Fibroblast of lung (primary cell): ENCODE measurements around the gene TESMIN.

Source experiments
- EZH2 ChIP-seq: IDR thresholded peaks from 2 replicates; pipeline ENCODE4 v1.5.1; 2012; ENCODE audit warnings: low read length, control low read depth, mild to moderate bottlenecking; ENCODE audit errors: missing control alignments
- TF ChIP-seq, protein P1 (sequence below), 2 donors: IDR thresholded peaks in 1 of 2; conservative IDR thresholded peaks in 1 of 2; 1 replicate in 1 of 2; 2 replicates in 1 of 2; pipeline ENCODE4 v1.5.1; 2011 to 2012; ENCODE audit warnings: low read length in 2 of 2, control low read depth in 1 of 2, inconsistent platforms in 1 of 2, low read depth in 1 of 2, mild to moderate bottlenecking in 1 of 2

DNA sequence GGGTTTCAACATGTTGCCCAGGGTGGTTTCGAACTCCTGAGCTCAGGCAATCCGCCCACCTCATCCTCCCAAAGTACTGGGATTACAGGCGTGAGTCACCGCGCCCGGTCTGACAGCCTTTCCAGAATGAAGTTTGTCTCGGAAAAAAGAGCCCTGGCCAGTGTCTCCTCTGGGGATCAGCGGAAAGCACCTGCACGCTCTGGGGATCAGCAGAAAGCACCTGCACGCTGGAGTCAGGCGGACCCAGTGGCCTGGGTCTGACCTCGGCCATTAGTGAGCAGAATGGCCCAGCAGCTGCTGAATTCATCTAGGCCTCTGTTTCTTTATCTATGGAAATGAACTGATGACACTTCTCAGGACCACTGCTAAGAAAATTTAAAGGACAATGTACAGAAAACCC lies 10.5 kb upstream of the TESMIN start:
- TF ChIP-seq, protein P1, sequence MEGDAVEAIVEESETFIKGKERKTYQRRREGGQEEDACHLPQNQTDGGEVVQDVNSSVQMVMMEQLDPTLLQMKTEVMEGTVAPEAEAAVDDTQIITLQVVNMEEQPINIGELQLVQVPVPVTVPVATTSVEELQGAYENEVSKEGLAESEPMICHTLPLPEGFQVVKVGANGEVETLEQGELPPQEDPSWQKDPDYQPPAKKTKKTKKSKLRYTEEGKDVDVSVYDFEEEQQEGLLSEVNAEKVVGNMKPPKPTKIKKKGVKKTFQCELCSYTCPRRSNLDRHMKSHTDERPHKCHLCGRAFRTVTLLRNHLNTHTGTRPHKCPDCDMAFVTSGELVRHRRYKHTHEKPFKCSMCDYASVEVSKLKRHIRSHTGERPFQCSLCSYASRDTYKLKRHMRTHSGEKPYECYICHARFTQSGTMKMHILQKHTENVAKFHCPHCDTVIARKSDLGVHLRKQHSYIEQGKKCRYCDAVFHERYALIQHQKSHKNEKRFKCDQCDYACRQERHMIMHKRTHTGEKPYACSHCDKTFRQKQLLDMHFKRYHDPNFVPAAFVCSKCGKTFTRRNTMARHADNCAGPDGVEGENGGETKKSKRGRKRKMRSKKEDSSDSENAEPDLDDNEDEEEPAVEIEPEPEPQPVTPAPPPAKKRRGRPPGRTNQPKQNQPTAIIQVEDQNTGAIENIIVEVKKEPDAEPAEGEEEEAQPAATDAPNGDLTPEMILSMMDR (conservative IDR thresholded peaks at IDR 0.05 in 1 of 2, IDR thresholded peaks at IDR 0.05 in 1 of 2; ENCODE audit: low read depth in 1 of 2, low read length in 2 of 2), result no peak
- no peak for TF ChIP-seq EZH2
